GM18909 (cell line): ENCODE results near the gene GMPPB.

Source experiments
- ATAC-seq: cut with Tn5 transposase; IDR thresholded peaks from one replicate; pipeline ENCODE4 v1.9.1; 2021; ENCODE audit warnings: mild to moderate bottlenecking; ENCODE audit not compliant: unreplicated experiment, poor library complexity

The GMPPB gene

GRCh38 chr3:49715611-49716121 is 8.1 kb downstream of the GMPPB start:
- ATAC-seq: no peak

- ATAC-seq: no peak
Measured at GRCh38 chr3:49714728-49715550, 8.8 kb downstream of the GMPPB start.

GRCh38 chr3:49713336-49714105 is 10.2 kb downstream of the GMPPB start:
- ATAC-seq: no peak

GRCh38 chr3:49712631-49713317 is 11.0 kb downstream of the GMPPB start:
- no peak for ATAC-seq

- ATAC-seq: no peak
Measured at GRCh38 chr3:49712166-49712565, 11.6 kb downstream of the GMPPB start.

- ATAC-seq: no peak
Measured at GRCh38 chr3:49711489-49711888, 12.3 kb downstream of the GMPPB start.

- ATAC-seq: no peak
Measured at GRCh38 chr3:49709852-49710251, 13.9 kb downstream of the GMPPB start.

GRCh38 chr3:49707113-49707480 is 16.7 kb downstream of the GMPPB start:
- ATAC-seq: no peak

GRCh38 chr3:49706456-49707112 is 17.2 kb downstream of the GMPPB start:
- no peak for ATAC-seq

GRCh38 chr3:49705390-49705960 is 18.3 kb downstream of the GMPPB start:
- ATAC-seq: no peak

- ATAC-seq: no peak
Measured at GRCh38 chr3:49704629-49705028, 19.1 kb downstream of the GMPPB start.

- ATAC-seq: no peak
Measured at GRCh38 chr3:49703956-49704355, 19.8 kb downstream of the GMPPB start.

GRCh38 chr3:49703443-49703927 is 20.3 kb downstream of the GMPPB start:
- ATAC-seq: peak; percentile 55

GRCh38 chr3:49702672-49703071 is 21.1 kb downstream of the GMPPB start:
- ATAC-seq: no peak

- ATAC-seq: no peak
Measured at GRCh38 chr3:49701388-49702077, 22.2 kb downstream of the GMPPB start.

- no peak for ATAC-seq
Measured at GRCh38 chr3:49700453-49701128, 23.2 kb downstream of the GMPPB start.

GRCh38 chr3:49700014-49700413 is 23.7 kb downstream of the GMPPB start:
- no peak for ATAC-seq

GRCh38 chr3:49699281-49699979 is 24.3 kb downstream of the GMPPB start:
- ATAC-seq: no peak
